IMR-90 (cell line): Measurements from ENCODE around the gene FOXD3. TPM values are rescaled to one million over a fixed set of nuclear protein-coding genes. Genes with fewer than 3 reads are reported as not detected.

Source experiments
- ATAC-seq: fragments of 200-7000 bp; cut with Tn5 transposase; 2 replicates; pipeline ENCODE4 v1.9.1; 2020; ENCODE audit warnings: low read depth, mild to moderate bottlenecking, moderate library complexity
- BruUV-seq: library from RNA; stranded (reverse); fragments of 400-500 nt; replicated peaks from 2 replicates; lab custom pipeline; 2021; lab: Mats Ljungman, UMichigan
- CTCF ChIA-PET: fragments of 300-600 bp; formaldehyde crosslinking; extraction: SDS; loops from one replicate; lab custom pipeline; 2021; ENCODE audit warnings: antibody characterized with exemption; lab: Yijun Ruan, JAX
- POLR2A ChIA-PET: fragments of 300-600 bp; sonication (Branson Sonifier 250); formaldehyde crosslinking; loops from one replicate; lab custom pipeline; 2022; ENCODE audit warnings: antibody characterized with exemption; ENCODE audit not compliant: unreplicated experiment; lab: Charles Lee
- DNase-seq: peaks from one replicate; pipeline ENCODE4 v3.0.0; 2013
- H2AFZ ChIP-seq: replicated peaks from 2 replicates; pipeline ENCODE3; 2013; ENCODE audit warnings: low read length, mild to moderate bottlenecking; ENCODE audit not compliant: poor library complexity
- H2AK5ac ChIP-seq: 2 replicates; pipeline ENCODE4 v1.6.1; 2013; ENCODE audit warnings: low read depth, low read length, inconsistent platforms
- H2AK9ac ChIP-seq: replicated peaks from 2 replicates; pipeline ENCODE3; 2013; ENCODE audit warnings: mild to moderate bottlenecking, low read depth, low read length, moderate library complexity; ENCODE audit not compliant: poor library complexity
- H2BK120ac ChIP-seq: 2 replicates; pipeline ENCODE4 v1.6.1; 2013; ENCODE audit warnings: low read depth, low read length, inconsistent platforms
- H2BK15ac ChIP-seq: 3 replicates; pipeline ENCODE4 v1.6.1; 2013; ENCODE audit warnings: low read depth, low read length, inconsistent platforms
- H2BK20ac ChIP-seq: 2 replicates; pipeline ENCODE4 v1.6.1; 2013; ENCODE audit warnings: low read depth, mild to moderate bottlenecking, inconsistent platforms, low read length, moderate library complexity
- H2BK5ac ChIP-seq: 2 replicates; pipeline ENCODE4 v1.6.1; 2013; ENCODE audit warnings: mild to moderate bottlenecking, low read depth, low read length, inconsistent platforms; ENCODE audit not compliant: poor library complexity, severe bottlenecking
- H3K14ac ChIP-seq: replicated peaks from 2 replicates; pipeline ENCODE4 v1.6.1; 2013; ENCODE audit warnings: low read depth, low read length, inconsistent platforms
- H3K18ac ChIP-seq: 2 replicates; pipeline ENCODE4 v1.6.1; 2013; ENCODE audit warnings: low read depth, low read length, control low read depth
- H3K23ac ChIP-seq: 2 replicates; pipeline ENCODE4 v1.6.1; 2013; ENCODE audit warnings: low read depth, low read length, inconsistent platforms
- H3K27ac ChIP-seq: 2 replicates; pipeline ENCODE4 v1.5.1; 2013; ENCODE audit warnings: mild to moderate bottlenecking, control low read depth, low read length; ENCODE audit not compliant: insufficient read depth
- H3K27me3 ChIP-seq: 2 replicates; pipeline ENCODE4 v1.6.1; 2013; ENCODE audit warnings: low read length; ENCODE audit not compliant: control insufficient read depth, insufficient read depth
- H3K36me3 ChIP-seq: 2 replicates; pipeline ENCODE4 v1.6.1; 2013; ENCODE audit warnings: low read length, mixed read lengths; ENCODE audit not compliant: control insufficient read depth, insufficient read depth
- H3K4ac ChIP-seq: 2 replicates; pipeline ENCODE4 v1.6.1; 2013; ENCODE audit warnings: low read depth, low read length, inconsistent platforms
- H3K4me1 ChIP-seq: 2 replicates; pipeline ENCODE4 v1.6.1; 2013; ENCODE audit warnings: low read length, mixed read lengths; ENCODE audit not compliant: control insufficient read depth, insufficient read depth
- H3K4me2 ChIP-seq: 2 replicates; pipeline ENCODE4 v1.6.1; 2013; ENCODE audit warnings: low read depth, mild to moderate bottlenecking, control low read depth, low read length, moderate library complexity
- H3K4me3 ChIP-seq: 2 replicates; pipeline ENCODE4 v1.5.1; 2013; ENCODE audit warnings: low read depth, mild to moderate bottlenecking, control low read depth, low read length, moderate library complexity; ENCODE audit not compliant: insufficient read depth
- H3K56ac ChIP-seq: 2 replicates; pipeline ENCODE4 v1.6.1; 2013; ENCODE audit warnings: low read length, inconsistent platforms; ENCODE audit not compliant: insufficient read depth; ENCODE audit errors: extremely low read depth
- H3K79me1 ChIP-seq, 2 experiments: 2 replicates each; pipeline ENCODE4 v1.6.1; 2013; ENCODE audit warnings: low read length in 2 of 2, inconsistent platforms in 1 of 2, low read depth in 1 of 2
- H3K9ac ChIP-seq: 2 replicates; pipeline ENCODE4 v1.6.1; 2013; ENCODE audit warnings: low read depth, low read length, control low read depth
- H3K9me1 ChIP-seq: 2 replicates; pipeline ENCODE4 v1.6.1; 2013; ENCODE audit warnings: low read length, inconsistent platforms; ENCODE audit not compliant: insufficient read depth
- H3K9me3 ChIP-seq: 2 replicates; pipeline ENCODE4 v1.6.1; 2013; ENCODE audit warnings: low read length; ENCODE audit not compliant: control insufficient read depth, insufficient read depth
- H4K20me1 ChIP-seq: 2 replicates; pipeline ENCODE4 v1.6.1; 2013; ENCODE audit warnings: low read length, inconsistent platforms; ENCODE audit not compliant: insufficient read depth
- H4K5ac ChIP-seq: 2 replicates; pipeline ENCODE4 v1.6.1; 2013; ENCODE audit warnings: mild to moderate bottlenecking, low read depth, low read length, control low read depth
- H4K8ac ChIP-seq, 2 experiments: 2 replicates each; pipeline ENCODE4 v1.6.1; 2013; ENCODE audit warnings: low read depth in 2 of 2, low read length in 2 of 2, control low read depth in 1 of 2, inconsistent platforms in 1 of 2
- H4K91ac ChIP-seq: 2 replicates; pipeline ENCODE4 v1.6.1; 2013; ENCODE audit warnings: low read depth, low read length, inconsistent platforms; ENCODE audit not compliant: insufficient read depth
- RAD21 ChIP-seq: IDR thresholded peaks from 2 replicates; pipeline ENCODE4 v1.6.1; 2012; ENCODE audit warnings: low read length, improper control_type of control experiment
- RFX5 ChIP-seq: IDR thresholded peaks from 2 replicates; pipeline ENCODE4 v1.8.0; 2012; ENCODE audit warnings: low read depth, mild to moderate bottlenecking, low read length, moderate library complexity
- USF2 ChIP-seq: fragments of 150-350 bp; IDR thresholded peaks from 2 replicates; pipeline ENCODE4 v1.6.1; 2017; ENCODE audit warnings: mild to moderate bottlenecking, antibody characterized with exemption, low read length, low read depth
- WGBS, 2 experiments: methylation state at CpG; one replicate each; pipeline versions ENCODE4 v1.1.5 to v1.1.7; 2013; ENCODE audit warnings: missing lambda C conversion rate in 2 of 2; ENCODE audit not compliant: insufficient read length in 1 of 2; ENCODE audit errors: extremely low coverage in 2 of 2; 5-methylcytosine and 5-hydroxymethylcytosine counted together
- dilution Hi-C: fragments of 300-500 bp; cut with HindIII; formaldehyde crosslinking; loops from one replicate; pipeline ENCODE4 v1.14.3; 2018; ENCODE audit warnings: low sequenced_read_pairs; ENCODE audit not compliant: unreplicated experiment
- in situ Hi-C: fragments of 300-500 bp; cut with MboI; formaldehyde crosslinking; loops from 3 replicates; pipeline ENCODE4 v1.14.3; 2019; ENCODE audit warnings: low sequenced_read_pairs, inconsistent platforms, mixed read lengths
- intact Hi-C: fragments of 100-400 bp; cut with micrococcal nuclease; formaldehyde crosslinking; loops from 2 replicates; pipeline ENCODE4 v1.10.0; 2022
- polyA plus RNA-seq, 3 experiments: library from polyadenylated mRNA; depleted of rRNA; stranded (reverse); fragments of >200 nt; gene quantifications; 2 replicates each; pipeline ENCODE4 v1.2.3, GENCODE V29; 2012; ENCODE audit warnings: low replicate concordance in 1 of 3
- total RNA-seq: library from RNA; depleted of rRNA; stranded (reverse); fragments of >200 nt; gene quantifications from 2 replicates; pipeline ENCODE4 v1.2.3, GENCODE V29; 2012

FOXD3 gene
- total and polyA plus RNA-seq, 2 of the 4 experiments (the other 2 are of a cell fraction), result not detected

- no peaks in the 10 kb centered on the region for H3K36me3 ChIP-seq
- H3K14ac ChIP-seq, result no peak overlapping the region
- H3K23ac ChIP-seq, result no peak overlapping the region
- no TSS peak for BruUV-seq
- ChIA-PET POLR2A (no interaction called here), CTCF (no interaction called here)
- no peak overlapping the region for H3K9ac ChIP-seq
- dilution Hi-C loops, result no loop called here
- H2AK9ac ChIP-seq, result no peak overlapping the region
- H2BK15ac ChIP-seq, result no peak overlapping the region
- no peak for TF ChIP-seq RAD21
- no peak for TF ChIP-seq RFX5
- no peak for TF ChIP-seq USF2
- intact Hi-C loops, result loop anchor here (5.0 kb wide), 2 partner anchors 198 to 213 kb away; partner anchors contain the start of genes EFCAB7 and ITGB3BP
- no peak overlapping the region for H3K27ac ChIP-seq
- H2BK120ac ChIP-seq, result no peak overlapping the region
- ATAC-seq (no peak), DNase-seq (no peak)
- no peaks in the 10 kb centered on the region; the same call in 1 of the 2 replicates for H3K4me1 ChIP-seq
- H2BK5ac ChIP-seq, result no peak overlapping the region
- no peak overlapping the region for H3K18ac ChIP-seq
- no peak overlapping the region for H3K4me2 ChIP-seq
- no CpG with 5 or more reads among the region's 7 CpGs for WGBS, 2 experiments
- no peak overlapping the region for H2AFZ ChIP-seq
- H3K4ac ChIP-seq, result no peak overlapping the region
- peaks cover 89% of the 10 kb centered on the region for H3K27me3 ChIP-seq
- no peaks in the 10 kb centered on the region for H4K20me1 ChIP-seq
- in situ Hi-C loops, result loop anchor here (10.0 to 25.0 kb wide), 3 partner anchors 130 to 938 kb away; partner anchors contain the start of genes EFCAB7 and ITGB3BP
- H3K9me3 ChIP-seq, result peaks cover 18% of the 10 kb centered on the region
- no peak overlapping the region for H3K56ac ChIP-seq
- H3K79me1 ChIP-seq, result no peaks in the 10 kb centered on the region
- no peak overlapping the region for H4K5ac ChIP-seq
- H2BK20ac ChIP-seq, result no peak overlapping the region
- no peaks in the 10 kb centered on the region for H3K9me1 ChIP-seq
- H4K91ac ChIP-seq, result no peak overlapping the region
- H4K8ac ChIP-seq, result no peak overlapping the region
- no peak overlapping the region for H3K4me3 ChIP-seq
- H2AK5ac ChIP-seq, result no peak overlapping the region
Measured at GRCh38 chr1:63324779-63325119, 2.4 kb downstream of the FOXD3 start.
